ENCODE data around the gene TNFRSF14.
"Not testable (repeated sequence)": the region's sequence is repeated elsewhere in the genome, so short reads cannot be mapped to it uniquely, and the experiment has no call there.

TNFRSF14 gene

GRCh38 chr1:2539312-2539907 lies 16.8 kb upstream of the TNFRSF14 start:
- DNase-seq = no peak

- DNase-seq = no peak
Measured at GRCh38 chr1:2540816-2541492, 15.2 kb upstream of the TNFRSF14 start.

GRCh38 chr1:2541619-2542245 lies 14.4 kb upstream of the TNFRSF14 start:
- DNase-seq = no peak

- DNase-seq = no peak
Measured at GRCh38 chr1:2542246-2542915, 13.8 kb upstream of the TNFRSF14 start.

GRCh38 chr1:2543543-2544092 lies 12.6 kb upstream of the TNFRSF14 start:
- DNase-seq = peak; percentile 40

GRCh38 chr1:2544093-2544874 lies 11.9 kb upstream of the TNFRSF14 start:
- DNase-seq = no peak

GRCh38 chr1:2544875-2545640 lies 11.1 kb upstream of the TNFRSF14 start:
- no peak for DNase-seq

GRCh38 chr1:2545754-2546514 lies 10.2 kb upstream of the TNFRSF14 start:
- peak; percentile 66 for DNase-seq

- DNase-seq = peak; percentile 49
Measured at GRCh38 chr1:2546515-2547209, 9.5 kb upstream of the TNFRSF14 start.

GRCh38 chr1:2547210-2548067 lies 8.7 kb upstream of the TNFRSF14 start:
- no peak for DNase-seq

- peak; percentile 47 for DNase-seq
Measured at GRCh38 chr1:2548068-2548589, 8.0 kb upstream of the TNFRSF14 start.

- DNase-seq = not testable (repeated sequence)
Measured at GRCh38 chr1:2549367-2550029, 6.7 kb upstream of the TNFRSF14 start.

- not testable (repeated sequence) for DNase-seq
Measured at GRCh38 chr1:2550309-2550861, 5.8 kb upstream of the TNFRSF14 start.

- DNase-seq = not testable (repeated sequence)
Measured at GRCh38 chr1:2551544-2551943, 4.6 kb upstream of the TNFRSF14 start.

GRCh38 chr1:2552189-2552588 lies 4.0 kb upstream of the TNFRSF14 start:
- no peak for DNase-seq

GRCh38 chr1:2553076-2553475 lies 3.1 kb upstream of the TNFRSF14 start:
- not testable (repeated sequence) for DNase-seq

GRCh38 chr1:2553871-2554620 lies 2.1 kb upstream of the TNFRSF14 start:
- DNase-seq = no peak

Data from fibroblast of skin of abdomen (primary cell).